HUES6 (cell line): ENCODE data around the gene ASPHD1.
"Not testable (repeated sequence)": the region's sequence is repeated elsewhere in the genome, so short reads cannot be mapped to it uniquely, and the experiment has no call there.

Experiments used
- H3K27ac ChIP-seq: 2 replicates; pipeline ENCODE4 v1.7.0; 2013; ENCODE audit warnings: low read depth, mild to moderate bottlenecking, low read length, inconsistent platforms
- H3K27me3 ChIP-seq: 2 replicates; pipeline ENCODE4 v1.6.1; 2013; ENCODE audit warnings: low read length; ENCODE audit not compliant: control insufficient read depth, insufficient read depth
- H3K36me3 ChIP-seq: 2 replicates; pipeline ENCODE4 v1.6.1; 2013; ENCODE audit warnings: low read length; ENCODE audit not compliant: control insufficient read depth, insufficient read depth
- H3K4me1 ChIP-seq: 2 replicates; pipeline ENCODE4 v1.6.1; 2013; ENCODE audit warnings: low read length; ENCODE audit not compliant: control insufficient read depth, insufficient read depth
- H3K4me3 ChIP-seq: 2 replicates; pipeline ENCODE4 v1.5.1; 2013; ENCODE audit warnings: low read depth, low read length
- H3K9ac ChIP-seq: one replicate; pipeline ENCODE4 v1.6.1; 2013; ENCODE audit warnings: mild to moderate bottlenecking, low read length
- H3K9me3 ChIP-seq: 2 replicates; pipeline ENCODE4 v1.6.1; 2013; ENCODE audit warnings: low read depth, low read length; ENCODE audit not compliant: control insufficient read depth, insufficient read depth

ASPHD1 gene

GRCh38 chr16:29909391-29909790 lies 9.1 kb downstream of the ASPHD1 start:
- peaks cover 12% of the 10 kb centered on the region; the same call in 1 of the 2 replicates for H3K4me1 ChIP-seq
- H3K27ac ChIP-seq: no peak overlapping the region
- H3K36me3 ChIP-seq: peaks cover 15% of the 10 kb centered on the region
- H3K9ac ChIP-seq: no peak overlapping the region
- H3K4me3 ChIP-seq: no peak overlapping the region
- H3K9me3 ChIP-seq: no peaks in the 10 kb centered on the region
- H3K27me3 ChIP-seq: no peaks in the 10 kb centered on the region

- H3K4me1 ChIP-seq: peaks cover 12% of the 10 kb centered on the region; the same call in 1 of the 2 replicates
- not testable (repeated sequence) for H3K27ac ChIP-seq, H3K27me3 ChIP-seq, H3K4me3 ChIP-seq, H3K9me3 ChIP-seq, H3K9ac ChIP-seq
- peaks cover 10% of the 10 kb centered on the region for H3K36me3 ChIP-seq
Observed at GRCh38 chr16:29909851-29910250, 9.6 kb downstream of the ASPHD1 start.

DNA sequence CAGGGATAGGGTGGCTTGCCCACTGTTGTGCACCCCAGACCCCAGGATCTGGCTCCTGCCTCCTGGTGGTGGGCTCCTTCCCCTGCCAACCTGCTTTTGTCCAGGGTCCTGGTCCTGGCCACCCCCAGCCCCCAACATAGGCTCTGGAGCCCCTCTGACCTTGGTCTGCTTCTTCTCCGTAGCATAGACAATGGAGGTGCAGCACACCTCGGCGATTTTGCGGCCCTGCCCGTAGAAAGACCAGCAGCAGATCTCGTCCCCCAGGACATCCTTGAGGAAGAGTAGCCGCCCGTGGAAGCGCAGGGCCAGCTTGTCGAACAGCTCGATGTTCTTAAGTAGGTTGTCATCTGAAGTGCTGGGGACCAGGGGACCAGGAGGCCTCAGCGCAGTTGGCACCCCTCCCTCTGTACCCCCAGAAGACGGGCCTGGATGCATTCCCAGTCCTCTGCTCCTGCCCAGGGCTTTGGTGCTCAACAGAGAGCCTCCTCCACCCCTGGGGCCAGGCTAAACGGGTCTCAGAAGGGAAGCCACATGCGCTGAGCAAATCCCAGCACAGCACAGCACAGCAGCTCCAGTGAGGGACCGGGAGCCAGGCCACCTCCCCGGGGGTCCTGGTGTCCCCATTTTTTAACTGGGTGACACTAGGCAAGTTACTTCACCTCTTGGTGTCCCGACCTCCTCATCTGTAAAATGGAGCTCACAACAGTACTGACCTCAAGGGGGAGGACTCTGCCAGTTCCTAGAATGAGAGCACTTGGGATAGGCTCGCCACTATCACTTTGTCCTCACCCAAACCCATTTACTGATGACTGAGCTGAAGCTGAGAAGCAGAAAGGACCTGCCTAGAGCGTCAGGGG lies 10.8 kb downstream of the ASPHD1 start:
- H3K4me3 ChIP-seq: no peak overlapping the region

DNA sequence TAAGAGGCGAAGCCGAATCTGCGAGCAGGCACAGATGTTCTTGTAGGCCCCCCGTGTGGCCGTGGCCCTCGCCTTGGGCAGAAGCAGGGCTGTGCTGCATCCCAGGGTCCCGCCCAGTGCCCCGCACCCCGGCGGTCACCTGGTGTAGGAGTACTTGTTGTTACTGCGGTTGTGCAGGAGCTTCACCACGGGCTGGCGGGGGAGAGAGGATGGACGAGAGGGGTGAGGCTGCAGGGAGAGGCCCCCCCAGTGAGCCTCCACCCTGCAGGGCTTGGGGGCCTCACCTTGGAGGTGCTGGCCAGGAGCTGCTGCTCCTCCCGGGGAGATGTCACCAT lies 11.4 kb downstream of the ASPHD1 start:
- Histone ChIP-seq H3K36me3 (peaks cover 2% of the 10 kb centered on the region; the same call in 1 of the 2 replicates), H3K27me3 (no peaks in the 10 kb centered on the region), H3K4me3 (no peak overlapping the region), H3K9ac (no peak overlapping the region), H3K4me1 (peaks cover 12% of the 10 kb centered on the region; the same call in 1 of the 2 replicates), H3K9me3 (no peaks in the 10 kb centered on the region), H3K27ac (no peak overlapping the region)

More for the DNA sequence above, 10.8 kb downstream of the ASPHD1 start:
- Histone ChIP-seq H3K9ac (no peak overlapping the region), H3K4me1 (peaks cover 12% of the 10 kb centered on the region; the same call in 1 of the 2 replicates), H3K36me3 (peaks cover 5% of the 10 kb centered on the region; the same call in 1 of the 2 replicates), H3K9me3 (no peaks in the 10 kb centered on the region), H3K27ac (no peak overlapping the region), H3K27me3 (no peaks in the 10 kb centered on the region)

DNA sequence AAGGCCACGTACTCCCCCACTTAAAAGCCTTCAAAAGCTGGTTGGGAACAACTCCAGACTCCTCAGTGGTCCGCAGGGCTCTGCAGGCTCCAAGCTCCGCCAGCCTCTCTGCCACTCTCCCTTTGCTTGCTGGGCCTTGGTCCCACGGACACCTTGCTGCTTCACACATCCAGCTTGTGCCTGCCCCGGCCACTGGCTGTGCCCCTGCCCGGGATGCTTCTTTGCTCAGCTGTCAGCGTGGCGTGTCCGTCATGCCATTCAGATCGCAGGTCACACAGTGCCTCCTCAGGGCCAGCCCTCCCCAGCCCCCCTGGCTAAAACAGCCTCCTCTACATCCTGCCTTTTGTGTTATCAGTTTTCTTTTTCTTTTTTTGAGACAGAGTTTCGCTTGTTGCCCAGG lies 11.8 kb downstream of the ASPHD1 start:
- peaks cover 12% of the 10 kb centered on the region; the same call in 1 of the 2 replicates for H3K4me1 ChIP-seq
- no peak overlapping the region for H3K9ac ChIP-seq
- H3K36me3 ChIP-seq: no peaks in the 10 kb centered on the region
- H3K27me3 ChIP-seq: no peaks in the 10 kb centered on the region
- H3K27ac ChIP-seq: no peak overlapping the region
- no peaks in the 10 kb centered on the region for H3K9me3 ChIP-seq
- no peak overlapping the region for H3K4me3 ChIP-seq

GRCh38 chr16:29913514-29913913 lies 13.2 kb downstream of the ASPHD1 start:
- Histone ChIP-seq H3K36me3 (peaks cover 4% of the 10 kb centered on the region; the same call in 1 of the 2 replicates), H3K27ac (no peak overlapping the region), H3K9me3 (no peaks in the 10 kb centered on the region), H3K4me1 (peaks cover 8% of the 10 kb centered on the region; the same call in 1 of the 2 replicates), H3K4me3 (no peak overlapping the region), H3K27me3 (no peaks in the 10 kb centered on the region), H3K9ac (no peak overlapping the region)

DNA sequence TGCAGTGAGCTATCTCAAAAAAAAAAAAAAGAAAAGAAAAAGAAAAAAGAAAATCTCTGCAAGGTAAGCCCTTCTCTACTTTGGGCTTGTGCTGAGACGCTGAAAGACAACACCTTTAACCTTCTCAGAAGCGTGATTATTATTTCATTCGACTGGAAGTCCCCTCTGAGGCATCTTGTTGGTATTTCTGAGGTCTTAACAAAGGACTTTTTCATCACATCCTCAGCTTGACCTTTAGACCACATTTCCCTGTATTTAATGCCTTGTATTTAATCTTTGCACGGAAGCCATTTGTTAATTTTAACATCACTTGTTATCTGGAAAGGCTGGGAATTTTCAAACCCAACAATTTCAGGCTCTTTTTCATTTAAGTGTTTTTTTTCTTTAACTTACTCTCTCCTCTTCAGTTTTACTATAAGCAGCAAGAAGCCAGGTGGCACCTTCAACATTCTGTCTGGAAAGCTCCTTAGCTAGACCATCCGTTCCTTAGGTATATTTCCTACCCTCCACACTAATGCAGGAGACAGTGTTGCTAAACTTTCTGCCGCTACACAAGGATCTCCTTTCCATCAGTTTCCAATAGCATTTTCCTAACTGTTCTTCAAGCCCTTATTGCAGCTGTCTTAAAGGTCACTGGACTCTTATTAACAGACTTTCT lies 15.4 kb downstream of the ASPHD1 start:
- Histone ChIP-seq H3K27me3 (no peaks in the 10 kb centered on the region), H3K36me3 (peaks cover 17% of the 10 kb centered on the region), H3K9ac (no peak overlapping the region), H3K4me1 (peaks cover 8% of the 10 kb centered on the region; the same call in 1 of the 2 replicates), H3K27ac (no peak overlapping the region), H3K4me3 (no peak overlapping the region), H3K9me3 (no peaks in the 10 kb centered on the region)

DNA sequence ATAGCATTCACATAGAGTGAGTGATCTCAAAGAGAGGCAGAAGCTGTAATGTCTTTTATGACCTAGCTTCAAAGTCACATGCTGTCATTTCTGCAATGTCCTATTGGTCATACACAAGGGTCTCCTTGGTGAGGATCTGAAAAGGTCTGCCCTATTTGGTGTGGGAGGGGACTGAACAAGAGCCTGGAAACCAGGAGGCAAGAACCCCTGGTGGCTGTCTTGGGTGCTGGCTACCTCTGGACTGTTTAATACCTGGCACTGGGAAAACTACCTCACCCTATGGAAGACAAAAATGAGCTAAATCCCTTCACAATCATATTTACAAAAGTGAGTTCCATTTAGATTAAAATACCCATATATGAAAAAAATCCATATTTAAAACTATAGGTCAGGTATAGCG lies 16.7 kb downstream of the ASPHD1 start:
- Histone ChIP-seq H3K4me1 (peaks cover 3% of the 10 kb centered on the region; the same call in 1 of the 2 replicates), H3K4me3 (no peak overlapping the region), H3K9ac (no peak overlapping the region), H3K36me3 (peaks cover 21% of the 10 kb centered on the region), H3K9me3 (no peaks in the 10 kb centered on the region), H3K27ac (no peak overlapping the region), H3K27me3 (no peaks in the 10 kb centered on the region)

- no peak overlapping the region for H3K9ac ChIP-seq
- H3K4me3 ChIP-seq: no peak overlapping the region
- no peak overlapping the region for H3K27ac ChIP-seq
- peaks cover 30% of the 10 kb centered on the region for H3K36me3 ChIP-seq
- H3K27me3 ChIP-seq: no peaks in the 10 kb centered on the region
- H3K9me3 ChIP-seq: no peaks in the 10 kb centered on the region
- H3K4me1 ChIP-seq: no peaks in the 10 kb centered on the region
Observed at GRCh38 chr16:29920288-29921033, 20.2 kb downstream of the ASPHD1 start.

- no peaks in the 10 kb centered on the region for H3K27me3 ChIP-seq
- no peaks in the 10 kb centered on the region for H3K4me1 ChIP-seq
- H3K27ac ChIP-seq: no peak overlapping the region
- H3K9me3 ChIP-seq: no peaks in the 10 kb centered on the region
- no peak overlapping the region for H3K9ac ChIP-seq
- no peak overlapping the region for H3K4me3 ChIP-seq
- peaks cover 30% of the 10 kb centered on the region for H3K36me3 ChIP-seq
Observed at GRCh38 chr16:29921034-29921385, 20.7 kb downstream of the ASPHD1 start.

- no peaks in the 10 kb centered on the region for H3K9me3 ChIP-seq
- H3K27ac ChIP-seq: no peak overlapping the region
- no peaks in the 10 kb centered on the region for H3K27me3 ChIP-seq
- H3K36me3 ChIP-seq: peaks cover 30% of the 10 kb centered on the region
- H3K9ac ChIP-seq: no peak overlapping the region
- H3K4me1 ChIP-seq: peaks cover 8% of the 10 kb centered on the region
- H3K4me3 ChIP-seq: no peak overlapping the region
Observed at GRCh38 chr16:29922326-29922725, 22.0 kb downstream of the ASPHD1 start.
